HFFc6 (cell line): ENCODE results near the gene CACNA1D. TPM values are rescaled to one million over a fixed set of nuclear protein-coding genes. Genes with fewer than 3 reads are reported as not detected.

ENCODE experiments used
- DNase-seq: peaks from one replicate; pipeline ENCODE4 v3.0.0-alpha.2; 2018
- H3K27ac Mint-ChIP-seq: 2 replicates; pipeline ENCODE4 v1.8.0; 2020; ENCODE audit warnings: mild to moderate bottlenecking, mixed read lengths
- H3K27me3 Mint-ChIP-seq: 2 replicates; pipeline ENCODE4 v1.8.0; 2021; ENCODE audit warnings: mild to moderate bottlenecking, moderate library complexity, mixed read lengths; ENCODE audit not compliant: insufficient read depth
- H3K36me3 Mint-ChIP-seq: 2 replicates; pipeline ENCODE4 v1.8.0; 2021; ENCODE audit warnings: low read depth, mixed read lengths
- H3K4me1 Mint-ChIP-seq: 2 replicates; pipeline ENCODE4 v1.8.0; 2020; ENCODE audit warnings: low read depth, mixed read lengths
- H3K4me3 Mint-ChIP-seq: 2 replicates; pipeline ENCODE4 v1.8.0; 2020; ENCODE audit warnings: mild to moderate bottlenecking, moderate library complexity, mixed read lengths
- H3K9me3 Mint-ChIP-seq: 2 replicates; pipeline ENCODE4 v1.8.0; 2020; ENCODE audit warnings: mild to moderate bottlenecking, mixed read lengths
- total RNA-seq, 6 experiments: library from RNA; stranded (reverse); fragmentation: NEBNext Ultra II Directional; extraction: Animal tissue kit (Norgen Biotek cat#: 25700); gene quantifications; 2 replicates in 1 of 6; 3 replicates in 5 of 6; pipeline ENCODE4 v1.2.3, GENCODE V29; 2021
- TF ChIP-seq, protein P1 (sequence below): fragments of 200-600 bp; sonication (generic); IDR thresholded peaks from 2 replicates; pipeline ENCODE4 v1.5.0; 2021; ENCODE audit warnings: antibody characterized with exemption, mild to moderate bottlenecking

The CACNA1D gene
- total RNA-seq, 6 experiments from 2014 or later: 0.09 TPM; not detected in 5

DNA sequence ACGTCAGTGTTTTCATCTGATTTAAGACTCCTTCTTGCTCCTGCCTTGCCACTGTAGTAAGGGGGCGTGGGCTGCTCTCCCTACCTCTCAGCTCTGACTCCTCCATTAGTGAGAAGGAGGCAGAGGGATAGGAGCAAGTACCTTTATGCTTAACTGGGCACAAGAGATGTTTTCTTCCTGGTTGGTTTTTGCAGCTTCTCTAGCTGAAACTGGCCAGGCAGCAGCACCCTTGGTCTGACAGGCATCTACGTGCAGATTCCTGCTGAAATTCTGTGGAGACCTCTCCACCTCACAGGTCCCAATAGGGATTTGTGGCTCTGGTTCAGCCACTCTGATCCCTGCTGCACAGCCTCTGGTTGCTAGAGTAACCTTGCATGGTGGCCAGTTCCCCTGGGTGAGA, 132.5 kb downstream of the CACNA1D start:
- H3K27ac Mint-ChIP-seq: no peak overlapping the region
- TF ChIP-seq, protein P1, sequence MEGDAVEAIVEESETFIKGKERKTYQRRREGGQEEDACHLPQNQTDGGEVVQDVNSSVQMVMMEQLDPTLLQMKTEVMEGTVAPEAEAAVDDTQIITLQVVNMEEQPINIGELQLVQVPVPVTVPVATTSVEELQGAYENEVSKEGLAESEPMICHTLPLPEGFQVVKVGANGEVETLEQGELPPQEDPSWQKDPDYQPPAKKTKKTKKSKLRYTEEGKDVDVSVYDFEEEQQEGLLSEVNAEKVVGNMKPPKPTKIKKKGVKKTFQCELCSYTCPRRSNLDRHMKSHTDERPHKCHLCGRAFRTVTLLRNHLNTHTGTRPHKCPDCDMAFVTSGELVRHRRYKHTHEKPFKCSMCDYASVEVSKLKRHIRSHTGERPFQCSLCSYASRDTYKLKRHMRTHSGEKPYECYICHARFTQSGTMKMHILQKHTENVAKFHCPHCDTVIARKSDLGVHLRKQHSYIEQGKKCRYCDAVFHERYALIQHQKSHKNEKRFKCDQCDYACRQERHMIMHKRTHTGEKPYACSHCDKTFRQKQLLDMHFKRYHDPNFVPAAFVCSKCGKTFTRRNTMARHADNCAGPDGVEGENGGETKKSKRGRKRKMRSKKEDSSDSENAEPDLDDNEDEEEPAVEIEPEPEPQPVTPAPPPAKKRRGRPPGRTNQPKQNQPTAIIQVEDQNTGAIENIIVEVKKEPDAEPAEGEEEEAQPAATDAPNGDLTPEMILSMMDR: no peak
- no peaks in the 10 kb centered on the region for H3K4me1 Mint-ChIP-seq
- peaks cover 8% of the 10 kb centered on the region for H3K27me3 Mint-ChIP-seq
- DNase-seq: no peak
- H3K4me3 Mint-ChIP-seq: no peak overlapping the region
- no peaks in the 10 kb centered on the region for H3K36me3 Mint-ChIP-seq
- H3K9me3 Mint-ChIP-seq: no peaks in the 10 kb centered on the region

DNA sequence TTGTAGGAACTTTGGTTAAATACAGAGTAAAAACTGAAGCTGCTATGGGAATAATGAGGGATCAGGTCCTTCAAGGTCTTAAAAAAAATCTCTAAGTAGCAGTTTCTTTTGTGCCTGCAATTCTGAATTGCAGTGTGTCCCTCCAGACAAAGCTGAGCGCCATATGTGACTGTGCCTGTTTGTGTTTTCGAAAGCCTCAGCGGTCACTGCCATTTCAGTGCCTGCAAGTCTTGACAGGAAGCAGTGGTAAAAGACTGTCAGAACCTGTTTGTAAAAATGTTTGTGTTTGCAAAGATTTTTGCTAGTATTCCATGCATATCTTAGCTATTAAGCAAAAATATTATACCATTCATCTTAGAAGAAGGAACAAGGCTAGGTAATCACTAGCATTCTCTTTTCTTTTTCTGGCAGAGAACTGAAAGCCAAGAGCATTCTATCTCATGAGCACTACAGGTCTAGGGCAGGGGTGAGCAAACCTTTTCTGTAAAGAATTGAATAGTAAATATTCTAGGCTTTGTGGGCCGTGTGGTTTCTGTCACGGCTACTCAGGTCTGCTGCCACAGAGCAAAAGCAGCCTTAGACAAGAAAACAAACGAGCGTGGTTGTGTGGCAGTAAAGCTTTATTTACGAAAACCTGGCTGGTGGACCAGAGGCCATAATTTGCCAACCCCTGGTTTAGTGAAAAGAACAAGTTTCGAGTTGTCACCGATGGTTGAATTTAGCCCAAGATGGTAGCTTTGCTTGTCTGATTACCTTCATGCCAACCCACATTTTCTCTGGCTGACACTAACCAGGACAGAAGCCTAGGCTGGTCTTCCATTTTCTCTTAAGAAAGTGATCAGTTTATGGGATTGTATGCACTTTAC, 134.4 kb downstream of the CACNA1D start:
- Mint-ChIP-seq H3K27me3 (peaks cover 8% of the 10 kb centered on the region), H3K9me3 (no peaks in the 10 kb centered on the region), H3K4me1 (no peaks in the 10 kb centered on the region), H3K36me3 (no peaks in the 10 kb centered on the region), H3K4me3 (no peak overlapping the region), H3K27ac (no peak overlapping the region)
- DNase-seq: no peak
- TF ChIP-seq, protein P1: no peak

GRCh38 chr3:53629402-53629723, 135.0 kb downstream of the CACNA1D start:
- no peaks in the 10 kb centered on the region for H3K9me3 Mint-ChIP-seq
- H3K4me3 Mint-ChIP-seq: no peak overlapping the region
- H3K27me3 Mint-ChIP-seq: peaks cover 8% of the 10 kb centered on the region; the same call in 1 of the 2 replicates
- no peak for DNase-seq
- no peak overlapping the region for H3K27ac Mint-ChIP-seq
- H3K4me1 Mint-ChIP-seq: no peaks in the 10 kb centered on the region
- TF ChIP-seq, protein P1: no peak
- H3K36me3 Mint-ChIP-seq: no peaks in the 10 kb centered on the region

- no peak overlapping the region for H3K27ac Mint-ChIP-seq
- DNase-seq: no peak
- no peaks in the 10 kb centered on the region for H3K9me3 Mint-ChIP-seq
- H3K27me3 Mint-ChIP-seq: peaks cover 8% of the 10 kb centered on the region
- H3K4me3 Mint-ChIP-seq: no peak overlapping the region
- no peaks in the 10 kb centered on the region for H3K4me1 Mint-ChIP-seq
- TF ChIP-seq, protein P1: no peak
- H3K36me3 Mint-ChIP-seq: no peaks in the 10 kb centered on the region
Measured at GRCh38 chr3:53630547-53630946, 136.1 kb downstream of the CACNA1D start.

- Mint-ChIP-seq H3K27me3 (peaks cover 5% of the 10 kb centered on the region), H3K4me1 (no peaks in the 10 kb centered on the region), H3K9me3 (no peaks in the 10 kb centered on the region), H3K4me3 (no peak overlapping the region), H3K27ac (no peak overlapping the region), H3K36me3 (no peaks in the 10 kb centered on the region)
- no peak for DNase-seq
- TF ChIP-seq, protein P1: no peak
Measured at GRCh38 chr3:53633197-53633787, 138.9 kb downstream of the CACNA1D start.
